Activated T-cell treated with anti-CD3 and anti-CD28 coated beads, Interleukin-2, amount 50 U/mL, for 48 hours (primary cell): Measurements from ENCODE around the gene ASTN2.
A peak's percentile ranks its signal among the peaks of the same experiment; 100 is the strongest.
"Not testable (repeated sequence)": the region's sequence is repeated elsewhere in the genome, so short reads cannot be mapped to it uniquely, and the experiment has no call there.

Experiments used
- DNase-seq, 2 experiments: peaks; one replicate each; pipeline ENCODE4 v3.0.0-alpha.2; 2020

The ASTN2 gene

DNA sequence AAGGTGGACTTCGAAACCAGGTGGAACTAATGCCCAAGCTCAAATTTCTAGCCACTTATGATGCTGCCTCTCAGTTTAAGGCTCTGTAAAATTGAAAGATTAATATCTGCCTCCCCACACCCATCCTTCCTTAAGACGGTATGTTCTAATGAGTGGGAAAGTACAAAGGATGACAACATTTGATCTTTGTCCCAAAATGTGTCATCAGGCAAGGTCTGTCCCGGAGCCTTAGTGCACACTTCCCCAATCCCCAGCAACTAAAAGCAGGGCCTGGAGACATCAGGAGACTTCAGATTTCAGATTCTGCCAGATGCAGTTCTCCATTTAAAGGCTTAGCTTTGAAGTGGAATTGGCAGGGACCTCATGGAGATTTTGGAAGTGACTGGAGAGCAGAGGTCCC, 316.5 kb downstream of the ASTN2 start:
- no peak for DNase-seq

DNA sequence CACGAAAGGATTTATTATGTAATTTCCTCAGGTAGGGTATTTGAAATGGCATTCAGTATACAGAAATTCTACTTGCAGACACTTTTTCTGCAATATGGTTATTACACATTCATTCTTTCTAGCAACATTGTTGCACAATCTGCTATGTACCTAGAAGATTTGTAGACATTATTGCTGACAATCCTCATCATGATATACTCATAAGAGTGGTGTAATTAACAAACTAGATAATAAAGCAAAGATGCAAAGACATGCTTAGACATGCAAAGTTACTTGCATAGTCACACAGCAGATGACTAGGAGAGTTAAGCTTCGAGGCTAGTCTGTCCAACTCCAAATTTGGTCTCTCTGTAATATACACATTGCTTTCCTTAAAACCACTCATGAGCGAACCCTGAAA, 317.1 kb downstream of the ASTN2 start:
- DNase-seq = no peak

DNA sequence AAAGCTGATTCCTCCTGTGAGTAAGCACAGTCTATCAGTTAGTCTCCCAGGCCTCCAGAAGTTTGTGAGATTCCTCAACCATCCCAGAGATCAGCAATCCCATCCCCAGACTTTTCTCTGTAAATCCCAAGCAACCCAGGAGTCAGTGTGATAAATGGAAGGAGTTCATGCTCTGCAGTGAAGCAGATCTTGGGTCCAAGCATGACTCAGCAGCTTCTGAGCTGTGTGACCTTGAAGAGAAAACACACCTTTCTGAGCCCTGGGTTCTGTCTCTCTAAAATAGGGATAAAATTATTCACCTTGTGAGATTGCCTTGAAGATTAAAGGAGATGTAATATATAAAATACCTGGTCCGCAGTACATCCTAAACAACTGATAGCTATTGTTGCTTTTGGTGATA, 318.7 kb downstream of the ASTN2 start:
- no peak for DNase-seq

DNA sequence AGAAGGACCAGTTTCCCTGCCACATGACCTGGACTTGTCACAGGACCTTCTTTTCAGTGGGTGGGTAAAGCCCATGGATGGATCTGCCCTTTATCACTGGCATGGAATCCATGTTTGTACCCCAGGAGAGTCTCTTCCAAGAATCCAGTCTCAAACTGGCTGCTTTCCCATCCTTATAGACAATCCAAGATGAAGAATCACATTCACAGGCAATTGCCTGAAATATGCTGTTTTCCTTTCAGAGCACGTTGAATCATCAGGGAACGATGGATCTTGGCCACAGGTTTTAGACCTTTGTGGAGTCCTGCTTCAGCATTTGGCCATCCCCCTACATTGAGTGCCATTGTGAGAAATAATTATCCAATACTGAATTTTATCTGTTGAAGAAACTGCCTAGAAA, 319.8 kb downstream of the ASTN2 start:
- DNase-seq = no peak

DNA sequence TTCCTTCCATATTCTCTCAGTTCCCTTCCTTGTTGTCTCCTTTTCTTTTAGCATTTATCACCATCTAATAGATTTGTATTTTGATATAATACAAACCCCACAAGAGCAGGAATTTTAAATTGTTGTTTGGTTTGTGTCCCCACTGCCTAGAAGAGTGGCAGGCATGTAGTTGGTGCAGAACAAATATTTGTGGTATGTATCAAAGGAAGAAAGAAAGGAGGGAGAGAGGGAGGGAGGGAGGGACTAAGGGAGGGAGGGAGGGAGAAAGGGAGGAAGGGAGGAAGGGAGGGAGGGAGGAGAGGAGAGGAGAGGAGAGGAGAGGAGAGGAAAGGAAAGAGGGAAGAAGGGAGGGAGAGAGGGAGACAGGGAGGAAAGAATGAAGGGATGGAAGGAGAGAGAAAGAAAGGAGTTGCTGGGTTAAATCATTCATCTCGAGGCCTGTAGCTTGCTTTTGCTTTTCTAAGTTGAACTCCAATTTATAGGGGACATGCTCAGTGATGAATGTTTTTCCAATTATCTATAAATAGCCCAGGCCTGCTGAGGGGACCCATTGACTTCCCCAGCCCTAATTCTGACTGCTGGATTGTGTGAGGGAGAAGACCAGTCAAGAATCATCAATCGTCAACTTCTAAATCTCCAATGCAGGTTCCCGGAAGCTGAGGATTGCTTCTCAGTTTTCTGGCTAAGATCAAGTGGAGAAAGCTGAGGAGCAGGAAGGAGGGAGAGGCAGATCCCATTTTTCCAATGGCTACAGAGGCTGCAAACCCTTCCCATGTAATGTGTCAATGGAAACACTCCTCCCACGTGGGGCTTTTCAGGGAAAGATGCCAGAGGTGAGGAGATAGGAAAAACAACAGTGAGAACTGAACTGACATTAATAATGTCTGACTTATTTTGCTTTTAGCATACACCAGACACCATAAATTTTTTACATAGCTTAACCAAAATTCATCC, 320.7 kb downstream of the ASTN2 start:
- no peak for DNase-seq

DNA sequence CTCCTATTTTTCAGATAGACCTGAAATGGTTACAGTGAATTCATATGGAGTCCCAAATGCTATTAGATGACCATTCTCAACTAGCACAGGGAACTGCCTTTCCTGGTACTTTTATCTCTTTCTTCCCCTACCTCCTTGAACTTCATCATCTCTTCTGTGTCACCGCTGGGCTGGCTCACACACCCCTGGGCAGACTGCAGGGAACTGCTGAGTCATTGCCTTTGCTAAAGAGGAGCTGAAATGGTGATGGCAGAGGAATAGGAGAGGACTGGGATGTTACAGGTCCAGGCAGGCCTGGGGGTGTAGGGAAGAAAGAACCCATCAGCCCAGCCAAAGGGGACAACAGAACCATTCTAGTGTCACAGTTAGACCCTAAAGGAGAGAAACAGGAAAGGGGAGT, 322.3 kb downstream of the ASTN2 start:
- DNase-seq = no peak

DNA sequence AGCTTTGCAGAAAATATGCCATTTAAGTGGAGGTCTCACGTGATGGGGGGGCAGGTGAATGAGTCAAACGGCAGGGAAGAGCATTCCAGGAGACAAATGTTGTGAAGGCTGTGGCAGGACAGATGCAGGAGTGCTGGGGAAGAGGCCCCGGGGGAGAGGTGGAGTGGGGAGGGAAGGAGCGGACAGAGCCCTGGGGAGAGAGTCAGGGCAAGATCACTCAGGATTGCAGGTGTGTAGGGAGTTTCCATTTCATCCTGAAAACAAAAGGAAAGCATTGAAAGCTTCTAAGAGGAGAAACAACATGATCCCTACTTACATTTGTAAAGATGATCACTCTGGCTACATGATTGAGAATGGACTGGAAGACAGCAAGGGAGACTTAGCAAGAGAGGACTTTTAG, 323.3 kb downstream of the ASTN2 start:
- DNase-seq = no peak

DNA sequence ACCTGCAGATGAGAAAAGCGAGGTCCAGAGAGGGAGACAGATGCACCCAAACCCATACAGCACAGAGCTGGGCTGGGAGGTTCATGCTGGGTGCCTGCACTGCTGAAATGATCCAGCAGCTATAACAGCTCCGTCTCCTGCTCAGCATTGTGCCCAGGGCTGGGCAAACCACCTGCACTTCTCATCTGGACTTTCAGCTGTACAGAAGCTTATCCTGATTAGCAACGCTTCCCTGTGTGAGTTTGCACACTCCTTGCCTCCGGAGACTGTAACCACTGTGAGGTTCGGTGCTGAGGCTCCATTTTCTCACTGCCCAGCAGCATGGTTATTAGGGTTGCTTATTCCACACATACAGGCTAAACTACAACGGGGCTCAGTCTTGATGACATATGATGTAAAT, 326.1 kb downstream of the ASTN2 start:
- no peak for DNase-seq

DNA sequence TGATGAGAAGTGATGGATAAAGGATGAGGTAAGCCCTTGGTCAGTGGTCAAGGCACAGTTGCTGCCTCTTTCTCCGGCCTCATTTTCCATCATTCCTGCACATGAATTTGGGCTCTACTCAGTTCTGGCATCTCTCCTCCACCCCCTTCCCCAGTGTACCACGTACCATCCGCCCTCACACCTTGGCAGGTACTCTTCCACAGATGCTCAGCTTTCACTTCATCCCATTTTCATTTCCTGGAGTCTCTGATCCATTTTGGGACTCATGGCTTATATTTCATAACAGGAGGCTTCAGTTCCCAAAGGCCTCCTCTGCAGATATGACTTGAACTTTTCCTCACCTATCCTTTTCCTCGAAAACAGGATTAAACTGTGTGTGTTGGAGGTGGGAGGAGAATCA, 326.7 kb downstream of the ASTN2 start:
- DNase-seq = no peak

DNA sequence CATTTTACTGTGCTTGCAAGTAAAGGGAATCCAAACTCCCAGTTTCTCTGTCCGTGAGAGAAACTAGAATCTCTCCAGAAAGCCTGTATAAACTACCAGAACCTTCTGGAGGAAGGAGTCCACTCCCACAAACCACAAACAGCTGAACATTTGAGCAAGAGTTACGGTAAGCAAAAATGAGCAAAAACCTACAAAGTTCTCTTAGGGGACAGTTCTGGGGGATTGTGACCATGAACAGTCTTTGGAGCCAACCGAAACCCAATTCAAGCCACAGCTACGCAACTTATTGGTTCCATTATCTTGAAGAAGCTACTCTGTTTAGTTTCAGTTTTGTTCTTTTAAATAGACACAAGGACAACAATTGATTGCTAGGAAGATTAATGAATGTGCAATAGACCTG, 330.6 kb downstream of the ASTN2 start:
- no peak for DNase-seq

DNA sequence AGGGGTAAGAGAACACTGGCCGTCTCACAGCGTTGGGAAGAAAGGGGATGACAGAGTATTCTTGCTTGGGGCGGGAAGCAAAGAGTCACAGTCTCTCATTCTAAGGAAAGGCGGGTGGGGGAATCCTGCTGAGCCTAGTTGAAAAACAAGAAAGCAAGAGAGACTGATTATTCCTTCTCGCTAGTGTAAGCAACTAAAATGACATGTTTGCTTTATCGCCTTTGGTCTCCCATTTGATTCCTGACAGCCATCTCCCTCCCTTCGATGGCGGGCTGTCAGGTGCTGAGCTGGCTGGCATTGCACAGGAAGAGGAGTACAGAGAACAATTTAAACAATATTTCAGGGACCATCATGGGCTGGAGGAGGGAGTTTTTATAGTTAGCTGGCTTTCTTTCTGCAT, 331.3 kb downstream of the ASTN2 start:
- no peak for DNase-seq

DNA sequence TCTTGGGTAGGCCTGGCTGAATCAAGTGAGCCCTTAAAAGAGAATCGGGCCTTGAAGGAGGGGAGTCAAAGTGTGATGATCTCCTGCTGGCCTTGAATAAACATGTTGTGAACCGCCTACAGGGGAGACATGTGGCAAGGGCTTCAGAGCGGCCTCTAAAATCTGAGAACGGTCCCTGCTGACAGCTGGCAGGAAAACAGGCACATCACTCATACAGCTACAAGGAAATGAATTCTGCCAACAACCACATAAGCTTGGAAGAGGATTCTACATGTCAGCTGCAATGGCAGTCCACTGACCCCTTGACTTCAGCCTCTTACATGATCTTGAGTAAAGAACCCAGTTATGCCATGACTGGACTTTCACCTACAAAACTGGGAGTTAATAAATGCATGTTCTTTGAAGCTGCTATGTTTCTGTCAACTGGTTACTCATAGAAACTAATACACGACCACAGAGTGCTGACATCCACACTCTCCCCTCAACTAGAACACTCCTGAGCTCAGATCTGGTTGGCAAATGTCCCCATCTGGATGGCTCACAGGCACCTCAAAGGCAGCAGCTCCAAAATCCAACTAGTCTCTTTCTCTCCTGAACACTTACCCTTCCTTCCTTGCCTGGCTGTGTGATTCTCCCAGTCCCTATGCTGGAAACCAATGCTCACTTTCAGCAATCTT, 333.1 kb downstream of the ASTN2 start:
- no peak for DNase-seq

DNA sequence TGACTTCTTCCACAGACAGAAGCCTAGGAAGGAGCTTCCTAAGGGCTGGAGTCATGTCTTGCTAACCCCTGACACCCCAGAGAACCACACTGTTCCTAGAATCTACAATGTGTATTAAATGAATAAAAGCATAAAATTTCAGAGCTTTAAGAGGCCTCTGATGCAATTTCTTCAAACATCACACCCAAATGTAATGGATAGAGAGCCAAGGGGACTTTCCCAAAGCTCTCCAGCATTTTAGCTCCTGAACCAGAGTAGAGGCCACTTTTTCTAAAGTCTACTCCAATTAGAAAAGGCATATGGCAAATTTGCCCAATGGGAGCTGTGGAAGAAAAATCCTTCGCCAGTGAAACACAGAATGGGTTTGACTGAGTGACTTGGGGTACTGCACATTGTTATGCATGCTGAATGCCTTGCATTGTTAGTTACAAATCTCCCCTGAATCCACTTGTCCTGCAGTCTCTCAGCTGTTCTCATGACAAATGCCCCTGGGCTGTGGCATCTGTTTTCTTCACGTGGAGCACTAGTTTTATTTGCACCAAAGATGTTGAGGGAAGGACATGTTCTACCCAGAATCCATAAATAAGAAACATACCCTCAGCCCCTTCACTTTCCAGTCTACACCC, 334.0 kb downstream of the ASTN2 start:
- DNase-seq = no peak

DNA sequence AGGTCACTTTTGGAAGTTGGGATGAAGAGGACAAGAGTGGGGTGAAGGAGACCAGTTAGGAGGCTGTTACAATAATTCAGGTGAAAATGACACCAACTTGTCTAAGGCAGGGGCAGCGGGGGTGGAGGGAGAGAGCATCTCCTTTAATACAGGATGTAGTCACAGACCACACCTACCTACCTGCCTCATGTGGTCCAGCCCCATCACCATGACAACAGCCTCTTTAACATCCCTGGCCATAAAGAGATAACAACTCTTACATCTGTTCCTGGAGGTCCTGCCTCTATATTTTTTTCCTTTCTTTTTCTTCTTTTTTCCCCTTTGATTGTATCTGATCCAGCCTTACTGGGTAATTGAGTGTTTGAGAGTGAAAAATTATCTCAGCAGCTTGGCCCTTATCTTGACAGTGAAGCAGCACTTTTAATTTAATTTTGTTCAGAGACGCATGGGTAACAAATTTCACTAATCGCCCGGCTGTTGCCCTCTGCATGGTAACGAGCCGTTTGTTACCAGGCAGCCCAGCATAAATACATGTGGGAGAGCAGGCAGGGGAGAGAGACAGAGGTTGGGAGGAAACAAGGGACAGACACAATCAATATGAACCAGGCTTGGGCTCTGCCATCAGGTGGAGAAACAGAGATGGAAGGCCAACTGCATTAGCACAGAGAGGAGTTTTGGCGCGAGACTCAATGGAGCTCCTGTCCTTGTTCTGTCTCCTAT, 338.1 kb downstream of the ASTN2 start:
- no peak for DNase-seq

DNA sequence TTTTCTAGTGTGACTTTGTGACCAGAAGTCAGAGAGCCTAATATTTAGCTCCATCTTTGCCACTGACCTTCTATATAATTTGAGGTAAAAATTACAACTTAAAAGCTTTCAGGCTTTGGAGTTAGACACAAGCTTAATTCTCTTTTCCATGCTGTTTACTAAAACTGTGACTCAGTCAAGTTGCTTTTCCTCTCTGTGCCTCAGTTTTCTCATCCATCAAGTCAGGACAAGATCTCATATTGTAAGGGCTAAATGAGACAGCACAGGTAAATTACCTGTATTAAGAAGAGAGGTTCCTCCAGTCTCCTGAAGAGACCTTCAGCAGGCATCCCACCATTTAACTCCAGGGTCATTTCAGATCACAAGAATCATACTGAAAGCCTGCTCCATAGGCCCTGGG, 339.2 kb downstream of the ASTN2 start:
- DNase-seq = no peak

DNA sequence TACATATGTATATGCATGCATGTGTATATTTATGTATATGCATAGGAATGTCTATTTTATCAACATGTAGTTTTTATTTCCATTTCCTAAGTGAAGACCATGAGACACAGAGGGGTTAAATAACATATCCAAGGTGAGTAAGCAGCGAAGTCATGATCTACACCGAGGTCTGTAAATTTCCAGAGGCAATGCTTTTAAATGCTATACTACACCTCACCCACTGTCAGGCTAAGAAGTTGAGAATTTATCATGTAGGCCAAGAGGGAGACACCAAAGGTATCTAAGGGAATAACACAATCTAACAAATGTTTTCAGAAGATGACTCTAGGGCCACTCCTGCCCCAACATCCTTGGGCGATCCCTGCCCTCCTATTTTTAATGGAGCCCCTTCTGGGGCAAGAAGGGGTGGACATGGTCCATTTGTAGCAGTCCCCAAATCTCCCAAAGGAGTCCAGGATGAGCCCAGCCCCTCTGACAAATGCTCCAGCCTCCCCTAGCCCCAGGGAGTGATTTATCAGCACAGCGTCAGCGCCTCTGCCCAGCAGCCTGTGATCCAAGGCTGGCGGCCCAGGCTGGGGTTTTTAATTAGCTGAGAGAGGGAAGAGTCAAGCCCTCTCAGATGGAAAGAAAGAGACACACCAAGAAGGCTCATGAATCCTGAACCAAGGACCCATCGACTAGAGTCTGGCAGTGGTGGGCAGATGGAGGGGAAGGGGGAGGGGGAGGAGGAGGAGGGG, 339.9 kb downstream of the ASTN2 start:
- DNase-seq = no peak

DNA sequence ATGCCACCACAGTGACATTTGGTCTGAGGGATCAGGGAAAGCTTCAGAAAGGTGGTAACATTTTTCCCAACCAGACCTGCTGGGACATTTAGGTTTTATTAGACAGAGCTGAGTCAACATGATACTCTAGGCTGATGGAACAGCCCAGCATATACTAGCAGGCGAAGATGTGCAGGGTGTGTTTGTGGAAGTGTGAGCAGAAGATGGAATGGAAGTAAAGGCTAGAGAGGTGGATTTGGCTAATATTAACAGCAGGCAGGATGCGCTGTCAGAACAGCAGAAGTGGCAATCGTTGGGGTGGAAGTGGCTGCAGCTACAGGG, 340.6 kb downstream of the ASTN2 start:
- no peak for DNase-seq

DNA sequence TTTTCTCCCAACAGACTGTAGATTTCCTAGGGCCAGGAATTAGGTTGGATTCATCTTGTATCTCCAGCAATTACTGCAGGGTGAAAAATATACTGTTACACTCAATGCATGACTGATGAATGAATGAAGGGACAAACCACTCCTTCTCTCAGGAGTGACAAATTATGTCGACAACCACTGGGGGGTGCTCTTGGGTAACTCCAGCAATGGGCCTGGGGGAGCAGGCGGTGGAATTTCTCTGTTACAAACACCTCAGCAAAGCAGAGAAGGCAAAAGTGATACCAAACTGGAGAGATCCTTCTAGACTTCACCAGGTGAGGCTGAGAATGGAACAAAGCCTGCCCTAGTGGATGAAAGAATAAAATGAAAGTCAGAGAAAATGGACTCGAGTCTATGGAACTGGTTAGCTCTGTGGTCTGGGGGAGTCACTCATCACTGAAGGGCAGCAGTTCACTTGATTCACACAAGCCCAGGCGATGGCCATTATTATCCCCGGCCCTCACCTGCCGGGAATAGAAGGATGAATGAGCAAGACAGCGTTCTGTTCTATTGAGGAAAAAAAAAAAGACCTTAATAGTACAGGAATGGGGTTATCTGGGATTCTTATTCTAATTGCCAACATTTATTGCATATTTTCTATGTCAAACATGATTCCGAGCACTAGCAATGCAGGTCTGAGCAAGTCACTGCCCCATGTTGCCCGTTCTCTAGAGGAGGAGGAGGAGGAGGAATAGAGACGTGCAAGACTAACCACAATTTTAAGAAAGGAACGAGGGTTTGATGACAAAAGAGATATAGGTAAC, 341.1 kb downstream of the ASTN2 start:
- DNase-seq = peak in 1 of 2 experiments; percentile 15

DNA sequence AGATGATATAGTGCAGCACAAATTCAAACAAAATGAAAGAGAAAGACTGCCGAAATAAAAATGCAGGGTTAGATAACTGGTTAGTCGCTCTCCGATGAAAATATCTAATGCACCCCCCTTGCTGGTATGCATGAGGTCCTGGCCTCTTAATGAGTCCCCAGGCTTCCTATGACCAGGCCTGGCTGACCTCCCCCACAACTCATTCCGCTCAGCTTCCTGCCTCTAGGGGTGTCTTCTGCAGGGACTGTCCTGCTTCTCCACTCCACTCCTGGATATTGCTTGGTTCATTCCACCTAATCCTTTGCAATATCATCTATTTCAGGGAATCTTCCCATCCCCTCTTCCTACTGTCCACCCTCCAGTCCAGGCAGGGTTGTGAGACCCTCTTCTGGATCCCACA, 341.8 kb downstream of the ASTN2 start:
- DNase-seq = no peak

DNA sequence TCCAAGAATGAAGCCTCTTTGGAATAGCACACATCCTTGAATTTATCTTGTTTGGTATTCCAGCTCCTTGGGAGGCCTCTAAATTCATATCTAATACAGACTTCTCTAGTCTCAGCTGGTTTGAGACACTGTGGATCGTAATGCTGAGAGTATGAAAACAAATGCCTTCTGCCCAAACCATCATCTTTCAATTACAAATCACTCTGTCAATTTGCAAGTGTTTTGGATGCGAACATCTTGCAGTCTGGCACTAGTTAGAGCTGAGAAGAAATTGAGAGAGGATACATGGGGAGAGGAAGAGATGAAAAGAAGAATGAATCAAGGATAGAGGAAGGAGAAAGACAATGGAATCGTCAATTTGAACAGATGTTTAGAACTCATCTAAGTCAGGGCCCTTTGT, 342.6 kb downstream of the ASTN2 start:
- DNase-seq = no peak

DNA sequence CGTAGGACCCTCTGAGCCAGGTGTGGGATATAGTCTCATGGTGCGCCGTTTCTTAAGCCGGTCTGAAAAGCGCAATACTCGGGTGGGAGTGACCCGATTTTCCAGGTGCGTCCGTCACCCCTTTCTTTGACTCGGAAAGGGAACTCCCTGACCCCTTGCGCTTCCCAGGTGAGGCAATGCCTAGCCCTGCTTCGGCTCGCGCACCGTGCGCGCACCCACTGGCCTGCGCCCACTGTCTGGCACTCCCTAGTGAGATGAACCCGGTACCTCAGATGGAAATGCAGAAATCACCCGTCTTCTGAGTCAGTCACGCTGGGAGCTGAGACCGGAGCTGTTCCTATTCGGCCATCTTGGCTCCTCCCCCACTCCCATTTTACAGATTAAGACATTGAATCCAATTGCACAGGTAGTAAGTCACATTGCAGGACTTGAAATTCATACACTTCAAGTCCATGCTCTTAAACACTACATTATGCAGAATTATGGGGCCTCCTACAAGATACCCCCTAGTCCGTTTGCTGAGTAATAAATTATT, 343.1 kb downstream of the ASTN2 start:
- not testable (repeated sequence) for DNase-seq
